ENCODE measurements around the gene C5. TPM values are rescaled to one million over a fixed set of nuclear protein-coding genes. Genes with fewer than 3 reads are reported as not detected.

The C5 gene
- total RNA-seq, 1 donor from 2014 or later, result 1.2 TPM

DNA sequence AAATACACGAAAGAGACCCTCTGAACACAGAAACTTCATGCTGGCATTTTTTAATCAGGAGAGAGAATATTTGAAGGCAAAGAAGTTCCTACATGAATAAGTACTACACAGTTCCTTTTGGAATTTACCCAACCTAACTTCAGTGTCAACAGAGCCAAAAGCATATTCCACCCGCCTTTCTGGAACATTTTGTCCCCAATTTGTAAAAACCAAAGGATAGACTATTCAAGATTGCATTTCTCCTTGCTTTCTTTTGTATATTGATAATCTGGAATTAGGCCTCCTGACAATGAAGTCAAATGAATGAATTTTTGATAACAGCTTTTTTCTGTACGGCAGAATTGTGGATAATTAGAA lies 84.1 kb downstream of the C5 start:
- H3K36me3 Mint-ChIP-seq (ENCODE audit: low read depth), result no peaks in the 10 kb centered on the region
- H3K27ac Mint-ChIP-seq, result no peak overlapping the region
- no peaks in the 10 kb centered on the region for H3K9me3 Mint-ChIP-seq
- intact Hi-C loops (cut with micrococcal nuclease), result no loop called here
- peaks cover 14% of the 10 kb centered on the region for H3K27me3 Mint-ChIP-seq (ENCODE audit: insufficient read depth)
- no peak overlapping the region for H3K4me3 Mint-ChIP-seq
- no peaks in the 10 kb centered on the region for H3K4me1 Mint-ChIP-seq (ENCODE audit: low read depth)
- DNase-seq (ENCODE audit: low spot score), result no peak

DNA sequence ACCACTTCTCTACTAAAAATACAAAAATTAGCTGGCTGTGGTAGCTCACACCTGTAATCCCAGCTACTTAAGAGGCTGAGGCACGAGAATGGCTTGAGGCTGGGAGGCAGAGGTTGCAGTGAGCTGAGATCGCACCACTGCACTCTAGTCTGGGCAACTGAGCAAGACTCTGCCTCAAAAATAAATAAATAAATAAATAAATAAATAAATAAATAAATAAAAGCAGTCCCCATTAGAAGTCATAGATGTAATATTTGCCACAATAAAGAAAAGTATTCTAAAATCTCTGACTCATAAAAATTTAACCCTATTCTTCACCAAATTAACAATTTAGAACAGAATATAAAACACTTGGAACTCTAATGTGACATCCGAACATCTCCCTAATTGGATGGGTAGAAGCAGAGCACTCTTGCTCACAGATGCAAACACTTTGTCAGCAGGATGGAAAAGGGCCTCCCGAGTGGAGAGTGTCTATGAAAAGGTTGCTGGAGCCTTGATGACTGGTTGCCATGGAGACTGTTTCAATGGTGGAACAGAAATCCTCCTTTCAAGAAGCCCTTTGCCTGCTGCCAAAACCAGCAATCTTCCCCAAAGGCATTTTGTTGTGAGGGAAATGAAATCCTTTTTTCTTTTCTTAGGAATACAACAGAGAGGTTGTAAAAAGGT lies 84.6 kb downstream of the C5 start:
- no peak for DNase-seq (ENCODE audit: low spot score)
- Mint-ChIP-seq H3K36me3 (ENCODE audit: low read depth) (no peaks in the 10 kb centered on the region), H3K4me3 (no peak overlapping the region), H3K27ac (no peak overlapping the region), H3K4me1 (ENCODE audit: low read depth) (no peaks in the 10 kb centered on the region), H3K27me3 (ENCODE audit: insufficient read depth) (peaks cover 14% of the 10 kb centered on the region), H3K9me3 (no peaks in the 10 kb centered on the region)
- intact Hi-C loops (cut with micrococcal nuclease), result no loop called here

DNA sequence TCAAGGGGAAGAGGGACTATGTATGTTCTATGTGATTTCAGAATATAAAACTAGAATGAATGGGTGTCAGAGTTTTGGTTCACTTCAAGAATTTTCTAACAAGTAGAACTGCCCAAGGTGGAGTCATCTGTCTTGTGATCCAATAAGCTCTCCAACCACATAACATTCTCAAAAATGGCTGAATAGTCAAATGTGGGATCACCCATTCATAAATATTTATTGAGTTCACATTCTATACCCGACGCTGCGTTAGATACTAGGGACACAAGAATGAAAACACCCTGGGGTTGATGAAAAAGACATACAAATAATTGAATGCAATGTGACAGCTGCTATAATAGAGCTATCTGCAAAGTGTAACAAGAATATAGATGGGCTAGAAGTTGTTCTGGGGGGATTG lies 88.1 kb downstream of the C5 start:
- no peaks in the 10 kb centered on the region for H3K36me3 Mint-ChIP-seq (ENCODE audit: low read depth)
- no peak for DNase-seq (ENCODE audit: low spot score)
- intact Hi-C loops (cut with micrococcal nuclease), result no loop called here
- no peak overlapping the region for H3K4me3 Mint-ChIP-seq
- no peaks in the 10 kb centered on the region for H3K4me1 Mint-ChIP-seq (ENCODE audit: low read depth)
- no peak overlapping the region for H3K27ac Mint-ChIP-seq
- H3K9me3 Mint-ChIP-seq, result no peaks in the 10 kb centered on the region
- H3K27me3 Mint-ChIP-seq (ENCODE audit: insufficient read depth), result peaks cover 16% of the 10 kb centered on the region

DNA sequence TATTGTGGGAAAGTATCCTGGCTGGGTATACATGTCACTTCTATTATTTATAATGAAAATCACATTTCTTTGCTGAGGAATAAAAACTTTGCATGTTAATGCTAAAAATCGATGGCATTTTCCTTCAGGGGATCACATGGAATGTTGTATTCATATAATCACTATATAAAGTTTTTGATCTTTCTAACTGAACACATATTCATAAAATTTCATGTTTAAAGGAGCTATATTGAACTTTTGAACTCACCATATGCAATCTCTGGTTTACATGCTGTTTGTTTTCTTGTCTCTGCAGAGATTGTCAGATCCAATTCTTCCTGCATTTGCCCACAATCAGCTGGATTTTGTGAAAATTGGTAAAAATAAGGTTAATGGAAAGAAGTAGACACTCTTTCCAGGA lies 90.1 kb downstream of the C5 start:
- no peak overlapping the region for H3K27ac Mint-ChIP-seq
- H3K27me3 Mint-ChIP-seq (ENCODE audit: insufficient read depth), result peaks cover 14% of the 10 kb centered on the region
- DNase-seq (ENCODE audit: low spot score), result no peak
- intact Hi-C loops (cut with micrococcal nuclease), result no loop called here
- H3K4me3 Mint-ChIP-seq, result no peak overlapping the region
- no peaks in the 10 kb centered on the region for H3K36me3 Mint-ChIP-seq (ENCODE audit: low read depth)
- no peaks in the 10 kb centered on the region for H3K4me1 Mint-ChIP-seq (ENCODE audit: low read depth)
- no peaks in the 10 kb centered on the region for H3K9me3 Mint-ChIP-seq

DNA sequence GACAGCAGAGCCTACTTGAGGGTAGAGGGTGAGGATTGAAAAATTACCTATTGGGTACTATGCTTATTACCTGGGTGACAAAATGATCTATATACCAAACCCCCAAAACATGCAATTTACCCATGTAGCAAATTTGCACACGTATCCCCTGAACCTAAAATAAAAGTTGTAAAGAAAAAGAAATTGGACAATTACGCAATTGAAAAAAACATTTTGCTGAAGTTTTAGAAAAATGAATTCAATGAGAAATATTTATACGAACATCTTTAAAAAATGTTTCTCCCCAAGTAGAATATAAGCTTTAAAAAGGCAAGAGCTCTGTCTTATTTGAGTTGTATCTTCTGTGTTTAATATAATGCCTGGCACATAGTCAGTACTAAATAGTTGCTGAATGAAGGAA lies 93.2 kb downstream of the C5 start:
- intact Hi-C loops (cut with micrococcal nuclease), result no loop called here

DNA sequence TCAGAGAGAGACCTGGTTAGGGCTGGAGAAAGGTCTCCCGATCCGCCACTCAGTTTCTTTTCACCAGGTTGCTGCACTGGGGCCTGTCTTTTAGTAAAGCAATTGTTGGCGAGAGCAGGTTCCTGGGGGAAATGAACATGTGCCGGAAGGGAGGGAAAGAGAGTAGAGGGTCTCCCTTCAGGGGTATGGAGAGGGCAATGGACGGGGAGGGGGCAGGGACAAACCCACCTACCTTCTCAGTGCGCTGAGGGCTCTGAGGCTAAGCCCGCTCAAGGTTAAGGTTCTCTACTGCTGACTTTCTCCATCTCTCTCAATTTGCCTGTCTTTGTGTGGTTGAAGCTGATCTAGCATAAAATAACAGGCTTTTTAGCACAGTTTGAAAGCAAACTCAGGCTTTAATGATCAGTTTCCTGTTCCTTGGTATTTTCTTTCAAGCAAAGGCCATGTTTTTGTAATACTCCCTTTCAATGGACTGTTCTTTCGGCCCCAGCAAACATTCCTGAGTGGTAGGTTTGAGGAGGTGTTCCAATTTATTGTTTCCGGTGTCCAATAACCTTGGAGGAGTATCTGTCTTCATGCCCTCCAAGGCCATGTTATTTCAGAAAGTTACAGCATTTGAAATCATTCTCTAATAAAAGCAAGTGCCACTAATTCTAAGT lies 98.0 kb downstream of the C5 start:
- no peak for DNase-seq (ENCODE audit: low spot score)
- H3K27me3 Mint-ChIP-seq (ENCODE audit: insufficient read depth), result no peaks in the 10 kb centered on the region
- no peaks in the 10 kb centered on the region for H3K9me3 Mint-ChIP-seq
- no peak overlapping the region for H3K27ac Mint-ChIP-seq
- intact Hi-C loops (cut with micrococcal nuclease), result no loop called here
- H3K4me3 Mint-ChIP-seq, result no peak overlapping the region
- H3K36me3 Mint-ChIP-seq (ENCODE audit: low read depth), result no peaks in the 10 kb centered on the region
- no peaks in the 10 kb centered on the region for H3K4me1 Mint-ChIP-seq (ENCODE audit: low read depth)

More for the DNA sequence above, 93.2 kb downstream of the C5 start:
- no peaks in the 10 kb centered on the region for H3K36me3 Mint-ChIP-seq (ENCODE audit: low read depth)
- no peaks in the 10 kb centered on the region for H3K9me3 Mint-ChIP-seq
- H3K27me3 Mint-ChIP-seq (ENCODE audit: insufficient read depth), result peaks cover 8% of the 10 kb centered on the region
- H3K4me1 Mint-ChIP-seq (ENCODE audit: low read depth), result no peaks in the 10 kb centered on the region
- DNase-seq (ENCODE audit: low spot score), result no peak
- no peak overlapping the region for H3K27ac Mint-ChIP-seq
- no peak overlapping the region for H3K4me3 Mint-ChIP-seq

DNA sequence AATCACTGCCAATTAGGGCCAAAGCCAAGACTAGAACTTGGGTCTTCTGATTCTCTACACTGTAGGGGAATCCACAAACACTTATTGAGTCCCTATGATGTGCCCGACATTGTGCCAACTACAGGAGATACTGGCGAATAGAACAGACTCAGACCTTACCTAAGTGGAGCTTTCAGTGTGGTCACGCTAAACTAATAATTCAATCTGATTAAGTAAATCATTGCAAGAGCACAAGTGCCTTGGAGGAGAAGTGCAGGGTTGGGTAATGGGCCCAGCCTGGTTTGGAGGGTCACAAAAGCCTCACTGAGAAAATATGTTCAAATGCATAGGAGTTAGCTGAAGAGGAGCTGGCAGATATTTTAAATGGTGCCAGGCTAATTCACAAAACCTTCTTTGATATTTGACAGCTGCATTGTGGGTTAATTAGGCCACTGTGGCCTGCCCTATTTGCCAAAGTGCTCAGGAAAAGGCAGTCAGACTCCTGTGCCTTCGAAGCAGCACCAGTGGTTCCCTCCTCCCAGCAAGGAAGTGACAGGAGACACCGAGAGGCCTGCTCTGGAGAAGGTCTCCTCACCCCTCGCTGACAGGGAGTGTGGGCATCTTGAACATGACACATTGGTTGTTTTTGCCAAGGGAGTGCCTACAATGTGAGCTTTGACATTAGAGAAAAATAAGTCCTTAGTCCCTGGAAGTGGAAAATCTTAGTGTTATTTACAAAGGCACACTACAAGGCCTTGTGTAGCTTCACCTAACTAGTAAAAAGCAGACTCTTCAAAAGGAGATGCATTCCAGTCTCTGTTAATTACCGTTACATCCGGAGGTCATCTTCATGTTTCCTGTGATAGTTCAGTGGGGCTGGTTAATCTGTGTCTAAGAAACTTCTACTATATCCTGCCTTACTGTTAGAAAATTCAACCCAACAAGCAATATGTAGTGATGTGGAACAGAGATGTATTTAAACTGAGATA lies 99.4 kb downstream of the C5 start:
- Mint-ChIP-seq H3K9me3 (no peaks in the 10 kb centered on the region), H3K36me3 (ENCODE audit: low read depth) (no peaks in the 10 kb centered on the region), H3K4me1 (ENCODE audit: low read depth) (peaks cover 8% of the 10 kb centered on the region), H3K27ac (no peak overlapping the region), H3K27me3 (ENCODE audit: insufficient read depth) (no peaks in the 10 kb centered on the region), H3K4me3 (no peak overlapping the region)
- intact Hi-C loops (cut with micrococcal nuclease), result no loop called here
- no peak for DNase-seq (ENCODE audit: low spot score)

DNA sequence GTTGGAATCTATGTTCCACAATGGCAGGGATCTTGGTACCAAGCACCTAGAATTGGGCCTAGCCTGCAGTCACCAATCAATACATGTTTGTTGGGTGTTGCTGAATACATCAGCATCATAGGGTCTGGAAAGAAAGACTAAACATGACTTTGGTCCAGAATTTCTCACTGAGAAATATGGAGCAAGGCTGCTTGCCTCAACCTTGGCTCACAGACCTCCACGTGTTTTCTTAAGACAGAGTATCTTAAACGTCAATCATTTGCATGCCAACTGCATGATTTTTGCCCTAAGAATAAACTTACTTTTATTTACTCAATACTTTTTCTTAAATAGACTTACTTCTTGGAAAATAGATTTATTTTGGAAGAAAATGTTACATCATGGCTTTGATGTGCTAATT lies 100.8 kb downstream of the C5 start:
- Mint-ChIP-seq H3K4me1 (ENCODE audit: low read depth) (peaks cover 8% of the 10 kb centered on the region), H3K27me3 (ENCODE audit: insufficient read depth) (no peaks in the 10 kb centered on the region), H3K4me3 (no peak overlapping the region), H3K9me3 (no peaks in the 10 kb centered on the region), H3K36me3 (ENCODE audit: low read depth) (no peaks in the 10 kb centered on the region), H3K27ac (no peak overlapping the region)
- no peak for DNase-seq (ENCODE audit: low spot score)
- intact Hi-C loops (cut with micrococcal nuclease), result no loop called here

DNA sequence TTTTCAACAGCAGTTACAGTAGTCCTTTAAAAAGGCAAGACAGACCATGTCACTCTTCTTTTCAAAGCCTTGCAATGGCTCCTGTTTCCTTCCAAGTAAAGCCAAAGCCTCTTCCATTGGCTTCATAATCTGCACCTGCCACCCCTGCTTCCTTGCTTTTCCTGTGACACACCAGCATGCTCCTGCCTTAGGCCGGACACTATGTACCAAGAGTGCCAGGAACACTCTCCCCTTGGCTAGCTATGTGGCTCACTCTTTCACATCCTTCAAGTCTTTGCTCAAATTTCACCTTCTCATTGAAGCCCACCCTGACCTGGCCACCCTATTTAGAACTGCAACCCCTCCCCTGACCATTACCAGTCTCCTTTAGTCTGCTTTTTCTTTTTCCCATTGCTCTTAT lies 101.3 kb downstream of the C5 start:
- no peaks in the 10 kb centered on the region for H3K27me3 Mint-ChIP-seq (ENCODE audit: insufficient read depth)
- no peaks in the 10 kb centered on the region for H3K36me3 Mint-ChIP-seq (ENCODE audit: low read depth)
- no peak for DNase-seq (ENCODE audit: low spot score)
- no peak overlapping the region for H3K4me3 Mint-ChIP-seq
- intact Hi-C loops (cut with micrococcal nuclease), result no loop called here
- peaks cover 8% of the 10 kb centered on the region for H3K4me1 Mint-ChIP-seq (ENCODE audit: low read depth)
- H3K27ac Mint-ChIP-seq, result no peak overlapping the region
- no peaks in the 10 kb centered on the region for H3K9me3 Mint-ChIP-seq

DNA sequence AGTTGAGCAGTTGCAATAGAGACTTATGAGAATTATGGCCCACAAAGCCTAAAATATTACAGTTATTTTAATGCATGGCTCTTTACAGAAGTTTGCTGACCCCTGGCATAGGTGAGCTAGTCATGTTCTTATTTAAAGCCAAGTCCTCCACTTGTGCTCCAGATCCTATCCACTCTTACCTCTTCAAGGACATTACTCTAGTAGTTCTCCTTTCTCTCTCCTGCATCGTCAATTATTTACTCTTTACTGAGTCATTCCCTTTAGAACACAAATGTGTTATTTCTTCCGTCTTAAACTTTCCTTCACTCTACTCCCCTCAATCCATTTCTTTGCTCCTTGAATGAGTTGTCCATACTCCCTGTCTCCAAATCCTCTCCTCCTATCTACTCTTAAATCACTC lies 102.9 kb downstream of the C5 start:
- no peak overlapping the region for H3K4me3 Mint-ChIP-seq
- H3K36me3 Mint-ChIP-seq (ENCODE audit: low read depth), result no peaks in the 10 kb centered on the region
- no peaks in the 10 kb centered on the region for H3K27me3 Mint-ChIP-seq (ENCODE audit: insufficient read depth)
- H3K27ac Mint-ChIP-seq, result no peak overlapping the region
- intact Hi-C loops (cut with micrococcal nuclease), result no loop called here
- no peak for DNase-seq (ENCODE audit: low spot score)
- no peaks in the 10 kb centered on the region for H3K9me3 Mint-ChIP-seq
- peaks cover 8% of the 10 kb centered on the region for H3K4me1 Mint-ChIP-seq (ENCODE audit: low read depth)

DNA sequence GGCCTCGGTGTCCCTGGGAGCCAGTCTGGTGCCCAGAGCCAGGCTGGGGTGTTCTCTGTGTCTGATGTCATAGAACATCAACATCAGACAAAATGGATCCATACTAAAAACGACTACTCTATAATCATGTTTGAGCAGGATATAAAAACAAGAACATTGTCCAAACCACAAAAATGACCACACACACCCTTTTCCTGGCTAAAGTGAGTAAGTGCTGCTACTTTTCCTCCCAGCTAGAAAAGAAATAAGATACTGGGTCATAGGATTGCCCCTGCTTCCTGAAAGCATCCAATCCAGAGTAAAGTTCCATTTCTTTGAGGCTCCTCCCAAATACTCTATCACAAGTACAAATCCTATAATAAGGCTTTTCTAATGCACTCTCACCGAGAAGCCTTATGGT lies 103.8 kb downstream of the C5 start:
- Mint-ChIP-seq H3K9me3 (no peaks in the 10 kb centered on the region), H3K27ac (no peak overlapping the region), H3K4me1 (ENCODE audit: low read depth) (peaks cover 8% of the 10 kb centered on the region), H3K36me3 (ENCODE audit: low read depth) (no peaks in the 10 kb centered on the region), H3K27me3 (ENCODE audit: insufficient read depth) (no peaks in the 10 kb centered on the region), H3K4me3 (no peak overlapping the region)
- intact Hi-C loops (cut with micrococcal nuclease), result no loop called here
- DNase-seq (ENCODE audit: low spot score), result no peak

DNA sequence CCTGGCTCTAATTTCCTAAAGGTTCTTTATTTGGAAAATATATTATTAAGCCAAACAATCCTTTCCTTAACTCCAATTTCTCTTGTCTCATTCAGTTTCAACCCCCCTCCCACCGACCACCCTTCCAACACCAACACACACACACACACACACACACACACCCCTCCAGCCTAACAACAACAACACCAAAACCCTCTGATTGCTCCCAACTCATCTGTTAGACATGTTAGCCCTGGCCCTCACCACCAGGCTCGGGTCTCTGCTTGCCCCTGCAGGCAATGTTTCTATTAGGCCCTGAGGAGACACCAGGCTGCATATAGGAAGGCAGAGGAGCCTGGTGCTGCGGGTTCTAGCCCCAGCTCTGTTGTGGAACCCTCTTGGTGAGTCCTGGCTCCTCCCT lies 105.1 kb downstream of the C5 start:
- intact Hi-C loops (cut with micrococcal nuclease), result no loop called here
- peaks cover 8% of the 10 kb centered on the region for H3K4me1 Mint-ChIP-seq (ENCODE audit: low read depth)

DNA sequence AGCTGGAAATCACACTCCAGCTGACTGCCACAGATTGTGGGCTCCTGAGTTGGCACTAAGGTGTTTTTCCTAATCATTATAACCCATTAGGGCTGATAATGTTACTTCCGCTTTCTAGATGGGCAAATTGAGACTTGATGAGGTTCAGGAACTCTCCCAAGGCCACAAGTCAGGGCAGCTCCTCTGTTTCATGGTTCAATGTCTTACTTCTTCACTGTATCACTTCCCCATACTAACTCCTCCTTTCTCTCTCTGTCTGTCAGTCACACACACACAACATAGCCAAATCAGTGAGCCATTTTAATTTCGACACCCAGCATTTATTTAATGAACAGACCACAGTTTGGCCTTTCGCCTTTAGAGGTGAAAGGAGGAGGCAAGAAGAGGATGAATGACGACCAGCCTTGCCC lies 105.6 kb downstream of the C5 start:
- intact Hi-C loops (cut with micrococcal nuclease), result no loop called here
- Mint-ChIP-seq H3K9me3 (no peaks in the 10 kb centered on the region), H3K4me1 (ENCODE audit: low read depth) (peaks cover 8% of the 10 kb centered on the region), H3K36me3 (ENCODE audit: low read depth) (no peaks in the 10 kb centered on the region), H3K27me3 (ENCODE audit: insufficient read depth) (peaks cover 3% of the 10 kb centered on the region), H3K4me3 (no peak overlapping the region), H3K27ac (no peak overlapping the region)
- no peak for DNase-seq (ENCODE audit: low spot score)

More for the DNA sequence above, 105.1 kb downstream of the C5 start:
- Mint-ChIP-seq H3K27me3 (ENCODE audit: insufficient read depth) (peaks cover 2% of the 10 kb centered on the region), H3K36me3 (ENCODE audit: low read depth) (no peaks in the 10 kb centered on the region), H3K4me3 (no peak overlapping the region), H3K9me3 (no peaks in the 10 kb centered on the region), H3K27ac (no peak overlapping the region)
- DNase-seq (ENCODE audit: low spot score), result no peak

Data from activated T-helper 1 cell treated with anti-CD3 and anti-CD28 coated beads, Interleukin-12 subunit alpha, Interleukin-12 subunit beta, Interleukin-2, Interleukin-4 antibody, amounts not matched to agents 30 ng/mL and 10 ng/mL and 1 ng/mL, durations not matched to agents 14 hours and 24 hours and 36 hours (primary cell).